ENCODE results near the gene GALT.

The GALT gene

GRCh38 chr9:34611251-34611810 is 35.1 kb upstream of the GALT start:
- peak overlapping the region; percentile 79 for H3K9ac ChIP-seq (ENCODE audit: low read depth, low read length)
- H4K20me1 ChIP-seq (ENCODE audit: insufficient read depth, low read length): no peaks in the 10 kb centered on the region
- H3K79me2 ChIP-seq (ENCODE audit: insufficient read depth, low read length): peaks cover 11% of the 10 kb centered on the region
- no peak for TF ChIP-seq CTCF (IDR thresholded peaks at IDR 0.05; ENCODE audit: borderline replicate concordance, extremely low read depth, low read length, poor library complexity, severe bottlenecking)
- no peak for TF ChIP-seq EZH2 (IDR thresholded peaks at IDR 0.05; ENCODE audit: borderline replicate concordance, low read depth, low read length, severe bottlenecking)
- H3K9me3 ChIP-seq (ENCODE audit: insufficient read depth, low read length, severe bottlenecking): no peaks in the 10 kb centered on the region
- H3K27me3 ChIP-seq (ENCODE audit: insufficient read depth, low read length, poor library complexity): no peaks in the 10 kb centered on the region
- H3K36me3 ChIP-seq (ENCODE audit: insufficient read depth, low read length): peaks cover 16% of the 10 kb centered on the region
- H3K4me3 ChIP-seq (ENCODE audit: low read depth in 1 of 2, low read length in 2 of 2): peak overlapping the region; percentile 58 to 96; a peak in 3 of 4 replicates
- H3K4me1 ChIP-seq (ENCODE audit: insufficient read depth, low read length): peaks cover 27% of the 10 kb centered on the region
- H3K4me2 ChIP-seq (ENCODE audit: insufficient read depth, low read length): peak overlapping the region; percentile 96
- peak overlapping the region; percentile 84 for H2AFZ ChIP-seq (ENCODE audit: low read depth, low read length)
- H3K27ac ChIP-seq (ENCODE audit: low read length): peak overlapping the region; percentile 77
- ATAC-seq (ENCODE audit: insufficient read depth, low read depth): peak; percentile 35
- DNase-seq: no peak

GRCh38 chr9:34611811-34612787 is 34.4 kb upstream of the GALT start, which contains the start of gene RPP25L:
RPP25L (minus strand) TSS chr9:34612097; CDS start chr9:34611296, 801 bp downstream.
- H3K36me3 ChIP-seq (ENCODE audit: insufficient read depth, low read length): peaks cover 22% of the 10 kb centered on the region
- H3K27me3 ChIP-seq (ENCODE audit: insufficient read depth, low read length, poor library complexity): no peaks in the 10 kb centered on the region
- DNase-seq (peak; percentile 79), ATAC-seq (ENCODE audit: insufficient read depth, low read depth) (peak; percentile 88)
- H3K9ac ChIP-seq (ENCODE audit: low read depth, low read length): peak within 1 kb of the TSS; percentile 79
- H3K4me1 ChIP-seq (ENCODE audit: insufficient read depth, low read length): peaks cover 27% of the 10 kb centered on the region
- H3K4me3 ChIP-seq (ENCODE audit: low read depth in 1 of 2, low read length in 2 of 2): peak within 1 kb of the TSS; percentile 58 to 96
- no peaks in the 10 kb centered on the region for H4K20me1 ChIP-seq (ENCODE audit: insufficient read depth, low read length)
- no peaks in the 10 kb centered on the region for H3K9me3 ChIP-seq (ENCODE audit: insufficient read depth, low read length, severe bottlenecking)
- peak within 1 kb of the TSS; percentile 77 for H3K27ac ChIP-seq (ENCODE audit: low read length)
- peak within 1 kb of the TSS; percentile 93 for H2AFZ ChIP-seq (ENCODE audit: low read depth, low read length)
- TF ChIP-seq EZH2 (IDR thresholded peaks at IDR 0.05; ENCODE audit: borderline replicate concordance, low read depth, low read length, severe bottlenecking): no peak
- TF ChIP-seq CTCF (IDR thresholded peaks at IDR 0.05; ENCODE audit: borderline replicate concordance, extremely low read depth, low read length, poor library complexity, severe bottlenecking): no peak
- peak within 1 kb of the TSS; percentile 96 for H3K4me2 ChIP-seq (ENCODE audit: insufficient read depth, low read length)
- peaks cover 11% of the 10 kb centered on the region for H3K79me2 ChIP-seq (ENCODE audit: insufficient read depth, low read length)

- peaks cover 30% of the 10 kb centered on the region for H3K36me3 ChIP-seq (ENCODE audit: insufficient read depth, low read length)
- TF ChIP-seq EZH2 (IDR thresholded peaks at IDR 0.05; ENCODE audit: borderline replicate concordance, low read depth, low read length, severe bottlenecking) (no peak), CTCF (IDR thresholded peaks at IDR 0.05; ENCODE audit: borderline replicate concordance, extremely low read depth, low read length, poor library complexity, severe bottlenecking) (peak; percentile 84)
- peaks cover 11% of the 10 kb centered on the region for H3K79me2 ChIP-seq (ENCODE audit: insufficient read depth, low read length)
- H3K4me1 ChIP-seq (ENCODE audit: insufficient read depth, low read length): peaks cover 27% of the 10 kb centered on the region
- peak overlapping the region; percentile 58 to 96 for H3K4me3 ChIP-seq (ENCODE audit: low read depth in 1 of 2, low read length in 2 of 2)
- peak; percentile 68 for DNase-seq
- H3K27me3 ChIP-seq (ENCODE audit: insufficient read depth, low read length, poor library complexity): no peaks in the 10 kb centered on the region
- peak overlapping the region; percentile 96 for H3K4me2 ChIP-seq (ENCODE audit: insufficient read depth, low read length)
- peak; percentile 59 for ATAC-seq (ENCODE audit: insufficient read depth, low read depth)
- no peaks in the 10 kb centered on the region for H4K20me1 ChIP-seq (ENCODE audit: insufficient read depth, low read length)
- H3K9me3 ChIP-seq (ENCODE audit: insufficient read depth, low read length, severe bottlenecking): no peaks in the 10 kb centered on the region
- peak overlapping the region; percentile 79 for H3K9ac ChIP-seq (ENCODE audit: low read depth, low read length)
- peak overlapping the region; percentile 93 for H2AFZ ChIP-seq (ENCODE audit: low read depth, low read length)
- peak overlapping the region; percentile 77 for H3K27ac ChIP-seq (ENCODE audit: low read length)
These were observed 33.6 kb upstream of the GALT start for GRCh38 chr9:34612788-34613390.

Measured in DND-41 (cell line).